ENCODE data around the gene HOXD11.

The HOXD11 gene

GRCh38 chr2:176122683-176123410, 15.8 kb downstream of the HOXD11 start, which contains the start of gene HOXD9:
TSS of gene HOXD9 (plus strand) at chr2:176122719. CDS start at chr2:176122769, 50 bp downstream.
- DNase-seq, result no peak

GRCh38 chr2:176123411-176124109, 16.5 kb downstream of the HOXD11 start:
- DNase-seq, result no peak

- no peak for DNase-seq
Measured at GRCh38 chr2:176124110-176124946, 17.2 kb downstream of the HOXD11 start.

- no peak for DNase-seq
Measured at GRCh38 chr2:176124947-176125771, 18.1 kb downstream of the HOXD11 start.

GRCh38 chr2:176125772-176126054, 18.6 kb downstream of the HOXD11 start:
- DNase-seq, result no peak

GRCh38 chr2:176126929-176127773, 20.1 kb downstream of the HOXD11 start:
- peak; percentile 63 to 74 for DNase-seq

GRCh38 chr2:176127774-176128072, 20.6 kb downstream of the HOXD11 start:
- DNase-seq, result no peak

- DNase-seq, result no peak
Measured at GRCh38 chr2:176128172-176128981, 21.3 kb downstream of the HOXD11 start.

- no peak for DNase-seq
Measured at GRCh38 chr2:176128982-176129796, 22.1 kb downstream of the HOXD11 start, which contains the start of gene HOXD8. TSS of gene HOXD8 (plus strand) at chr2:176129705. CDS start at chr2:176130367, 662 bp downstream.

GRCh38 chr2:176129813-176130146, 22.7 kb downstream of the HOXD11 start:
- no peak for DNase-seq

- no peak for DNase-seq
Measured at GRCh38 chr2:176130147-176130956, 23.3 kb downstream of the HOXD11 start.

- DNase-seq, result no peak
Measured at GRCh38 chr2:176130957-176131847, 24.1 kb downstream of the HOXD11 start.

GRCh38 chr2:176131848-176132158, 24.7 kb downstream of the HOXD11 start:
- no peak for DNase-seq

- DNase-seq, result no peak
Measured at GRCh38 chr2:176132205-176133171, 25.4 kb downstream of the HOXD11 start.

- no peak for DNase-seq
Measured at GRCh38 chr2:176133389-176133788, 26.3 kb downstream of the HOXD11 start.

GRCh38 chr2:176134035-176134434, 27.0 kb downstream of the HOXD11 start:
- DNase-seq, result no peak

GRCh38 chr2:176135035-176135440, 28.0 kb downstream of the HOXD11 start:
- no peak for DNase-seq

All from activated CD4-positive, alpha-beta T cell treated with anti-CD3 and anti-CD28 coated beads, Interleukin-2, amount 50 U/mL, for 4 hours (primary cell).